A549 (cell line): ENCODE results near the gene PRAMEF10. TPM values are rescaled to one million over a fixed set of nuclear protein-coding genes. Genes with fewer than 3 reads are reported as not detected.
"Not testable (repeated sequence)": the region's sequence is repeated elsewhere in the genome, so short reads cannot be mapped to it uniquely, and the experiment has no call there.

Experiments used
- ATAC-seq, 2 experiments: fragments of 200-7000 bp in 1 of 2; fragments of >200 bp in 1 of 2; cut with Nextera tagmentation in 1 of 2; cut with Tn5 transposase in 1 of 2; 3 replicates each; pipeline versions ENCODE4 v1.8.0 to v1.9.1; 2018 to 2020; ENCODE audit warnings: mild to moderate bottlenecking in 1 of 2, moderate library complexity in 1 of 2
- CTCF ChIA-PET: fragments of 300-600 bp; sonication (Branson Sonifier 250); formaldehyde crosslinking; extraction: SDS; loops from one replicate; lab custom pipeline; 2021; ENCODE audit warnings: antibody characterized with exemption, inconsistent platforms; lab: Yijun Ruan, JAX
- POLR2A ChIA-PET: fragments of 350-600 bp; formaldehyde crosslinking; extraction: SDS; loops from one replicate; lab custom pipeline; 2021; ENCODE audit warnings: antibody characterized with exemption, inconsistent platforms; lab: Yijun Ruan, JAX
- DNase-seq, 2 experiments: peaks; one replicate each; pipeline versions ENCODE4 v3.0.0 to v3.0.0-alpha.2; 2011 to 2016; ENCODE audit warnings: low read depth in 1 of 2, low spot score in 1 of 2
- FAIRE-seq: peaks from 2 replicates; lab custom pipeline; 2011; peaks lifted over from hg19 to GRCh38; lab: Jason Lieb, UNC
- H3K27ac ChIP-seq, 2 experiments: fragments of >200 bp; sonication (Bioruptor Twin); formaldehyde crosslinking; 3 replicates each; pipeline ENCODE4 v1.5.1; 2016 to 2017
- H3K4me1 ChIP-seq: fragments of >200 bp; sonication (Bioruptor Twin); formaldehyde crosslinking; 3 replicates; pipeline ENCODE4 v1.6.1; 2016
- H3K4me2 ChIP-seq: fragments of >200 bp; sonication (Bioruptor Twin); formaldehyde crosslinking; 3 replicates; pipeline ENCODE4 v1.6.1; 2016
- H3K4me3 ChIP-seq: fragments of >200 bp; sonication (Bioruptor Twin); formaldehyde crosslinking; 3 replicates; pipeline ENCODE4 v1.5.1; 2016
- H3K9me3 ChIP-seq: fragments of >200 bp; sonication (Bioruptor Twin); formaldehyde crosslinking; 3 replicates; pipeline ENCODE4 v1.6.1; 2016
- RAD21 ChIP-seq, 2 experiments: fragments of >200 bp in 1 of 2; sonication (Bioruptor Twin) in 1 of 2; formaldehyde crosslinking in 1 of 2; IDR thresholded peaks in 1 of 2; conservative IDR thresholded peaks in 1 of 2; 2 replicates in 1 of 2; 3 replicates in 1 of 2; pipeline ENCODE4 v1.6.1; 2012 to 2018; ENCODE audit warnings: inconsistent platforms in 1 of 2
- WGBS: methylation state at CpG from one replicate; pipeline ENCODE4 v1.1.6; 2017; ENCODE audit errors: missing lambda C conversion rate; 5-methylcytosine and 5-hydroxymethylcytosine counted together
- polyA minus RNA-seq: library from RNA; depleted of rRNA, polyadenylated mRNA; stranded (reverse); fragments of >200 nt; gene quantifications from 2 replicates; pipeline ENCODE4 v1.2.3, GENCODE V29; 2011; rRNA and poly(A)+ RNA removed
- polyA plus RNA-seq, 4 experiments: library from polyadenylated mRNA; depleted of rRNA in 3 of 4; stranded (reverse); fragments of >200 nt; fragmentation: RNase III in 1 of 4; extraction: RNeasy Plus Mini Kit Qiagen cat#74134 plus additional on column Dnase treatment in 1 of 4; gene quantifications; 2 replicates in 3 of 4; 3 replicates in 1 of 4; pipeline ENCODE4 v1.2.3, GENCODE V29; 2011 to 2017

Gene PRAMEF10, protein sequence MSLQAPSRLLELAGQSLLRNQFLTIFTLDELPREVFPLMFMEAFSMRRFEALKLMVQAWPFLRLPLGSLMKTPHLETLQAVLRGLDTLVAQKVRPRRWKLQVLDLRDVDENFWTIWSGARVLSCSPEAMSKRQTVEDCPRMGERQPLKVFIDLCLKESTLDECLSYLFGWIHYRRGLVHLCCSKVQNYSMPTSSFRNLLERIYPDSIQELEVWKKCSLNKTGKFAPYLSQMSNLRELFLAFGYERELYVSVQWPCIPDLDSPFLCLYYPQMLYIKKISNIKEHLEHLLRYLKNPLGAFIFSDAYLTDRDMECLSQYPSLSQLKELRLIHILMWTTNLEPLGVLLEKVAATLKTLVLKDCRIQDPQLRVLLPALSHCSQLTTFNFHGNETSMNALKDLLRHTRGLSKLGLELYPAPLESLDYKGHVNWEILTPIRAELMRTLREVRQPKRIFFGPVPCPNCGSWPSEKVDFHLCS
- polyA plus RNA-seq (2011; rRNA removed) = not detected in 2 replicates
- not detected in 2 replicates for polyA plus RNA-seq (2012; cell fraction: cytosol; rRNA removed)
- not detected in 2 replicates for polyA plus RNA-seq (2012; cell fraction: nucleus; rRNA removed)
- not detected in 3 replicates for polyA plus RNA-seq (2017; fragmentation: RNase III; extraction: RNeasy Plus Mini Kit Qiagen cat#74134 plus additional on column Dnase treatment)
- polyA minus RNA-seq = not detected in 2 replicates

DNA sequence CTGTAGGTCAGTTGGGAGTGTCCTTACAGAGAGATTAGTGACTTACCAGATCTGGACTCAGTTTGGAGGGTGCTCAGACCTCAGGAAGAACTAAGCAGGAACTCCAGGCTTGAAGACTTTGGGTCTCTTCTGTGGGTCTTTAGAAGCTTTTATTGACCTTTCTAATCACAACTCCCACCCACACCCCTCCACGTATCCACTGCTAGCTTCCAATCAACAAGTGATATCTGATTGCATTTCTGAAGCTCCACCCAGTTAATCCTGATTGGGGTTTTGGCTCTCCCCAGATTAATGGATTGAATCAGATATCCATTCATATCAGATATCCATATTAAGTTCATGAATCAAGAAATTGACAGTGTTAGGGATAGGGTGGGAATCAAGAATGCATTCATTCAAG lies at the start of gene PRAMEF10:
TSS of gene PRAMEF10 (minus strand) at position 101 of the 400 bp plus-strand sequence. CDS start 2,423 bp downstream, outside the sequence.
- POLR2A ChIA-PET, CTCF ChIA-PET, H3K27ac ChIP-seq, H3K4me2 ChIP-seq, DNase-seq, H3K4me1 ChIP-seq, H3K4me3 ChIP-seq, H3K9me3 ChIP-seq, ATAC-seq, FAIRE-seq: not testable (repeated sequence)
- no CpG with 5 or more reads among the region's 1 CpG for WGBS

DNA sequence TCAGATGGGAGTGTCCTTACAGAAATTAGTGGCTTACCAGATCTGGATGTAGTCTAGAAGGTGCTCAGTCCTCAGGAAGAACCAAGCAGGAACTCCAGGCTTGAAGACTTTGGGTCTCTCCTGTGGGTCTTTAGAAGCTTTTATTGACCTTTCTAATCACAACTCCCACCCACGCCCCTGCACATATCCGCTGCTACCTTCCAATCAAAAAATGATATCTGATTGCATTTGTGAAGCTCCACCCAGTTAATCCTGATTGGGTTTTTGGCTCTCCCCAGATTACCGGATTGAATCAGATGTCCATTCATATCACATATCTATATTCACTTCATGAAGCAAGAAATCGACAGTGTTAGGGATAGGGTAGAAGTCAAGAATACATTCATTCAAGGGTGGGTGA lies 49.4 kb upstream of the PRAMEF10 start, which contains the start of gene PRAMEF6:
TSS of gene PRAMEF6 (minus strand) at position 101 of the 400 bp plus-strand sequence. CDS start 5,062 bp downstream, outside the sequence.
- FAIRE-seq, DNase-seq, ATAC-seq, H3K27ac ChIP-seq, H3K4me1 ChIP-seq, H3K9me3 ChIP-seq, H3K4me2 ChIP-seq, H3K4me3 ChIP-seq, POLR2A ChIA-PET, CTCF ChIA-PET: not testable (repeated sequence)
- WGBS = 14% methylated on average over 4 of the region's 4 CpGs

DNA sequence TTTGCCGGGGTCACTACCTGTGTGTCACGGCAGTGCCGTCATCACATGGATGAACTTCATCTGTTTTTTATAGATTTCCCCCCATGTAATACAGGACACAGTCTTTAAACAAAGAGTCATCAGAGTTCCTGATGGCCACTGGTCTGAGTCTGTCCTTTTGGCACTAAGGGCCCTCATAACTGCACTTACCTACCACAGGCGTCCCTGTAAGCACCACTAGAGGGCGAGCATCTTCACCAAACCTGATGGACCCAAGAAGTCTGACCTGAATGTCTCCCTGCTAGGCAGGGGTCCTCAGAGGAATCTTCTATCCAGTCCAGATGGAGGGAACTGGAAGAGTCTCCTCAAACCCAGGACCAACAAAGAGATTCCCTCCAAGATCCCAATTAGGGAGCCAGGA lies 26.3 kb upstream of the PRAMEF10 start:
- H3K9me3 ChIP-seq, POLR2A ChIA-PET, CTCF ChIA-PET, H3K27ac ChIP-seq, H3K4me2 ChIP-seq, DNase-seq, H3K4me3 ChIP-seq, FAIRE-seq, H3K4me1 ChIP-seq: not testable (repeated sequence)
- peak in 1 of 2 experiments; percentile 72; a peak in 4 of 6 replicates for ATAC-seq
- 20% methylated on average over 3 of the region's 5 CpGs for WGBS

DNA sequence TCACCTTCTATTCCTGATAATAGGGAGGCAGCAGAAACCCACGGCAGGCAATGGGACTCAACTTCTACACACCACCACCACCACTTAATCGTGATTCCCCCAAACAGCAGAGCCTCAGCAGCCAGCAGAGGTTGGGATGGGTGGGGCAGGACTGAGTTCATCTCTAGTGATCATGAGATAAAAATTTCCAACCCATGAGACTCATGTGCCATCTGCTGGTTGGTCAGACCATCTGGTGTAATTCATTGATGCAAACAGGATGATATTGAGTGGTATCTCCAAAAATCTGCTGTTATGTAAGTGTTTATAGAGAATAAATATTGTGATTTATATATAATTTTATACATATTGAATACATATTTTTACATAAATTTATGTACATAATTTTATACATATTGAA lies 23.7 kb upstream of the PRAMEF10 start:
- H3K9me3 ChIP-seq, H3K27ac ChIP-seq, H3K4me1 ChIP-seq, H3K4me2 ChIP-seq, POLR2A ChIA-PET, CTCF ChIA-PET, FAIRE-seq, H3K4me3 ChIP-seq: not testable (repeated sequence)
- DNase-seq (peak in 1 of 2 experiments; percentile 1), ATAC-seq (peak in 1 of 2 experiments; percentile 60; a peak in 2 of 6 replicates)
- TF ChIP-seq RAD21 (conservative IDR thresholded peaks at IDR 0.05 in 1 of 2, IDR thresholded peaks at IDR 0.05 in 1 of 2) = 0 out of 5 replicates have a peak, but pooled peaks of 1 of the 2 experiments have one; percentile 5
- WGBS = 0% methylated on average over 2 of the region's 2 CpGs

DNA sequence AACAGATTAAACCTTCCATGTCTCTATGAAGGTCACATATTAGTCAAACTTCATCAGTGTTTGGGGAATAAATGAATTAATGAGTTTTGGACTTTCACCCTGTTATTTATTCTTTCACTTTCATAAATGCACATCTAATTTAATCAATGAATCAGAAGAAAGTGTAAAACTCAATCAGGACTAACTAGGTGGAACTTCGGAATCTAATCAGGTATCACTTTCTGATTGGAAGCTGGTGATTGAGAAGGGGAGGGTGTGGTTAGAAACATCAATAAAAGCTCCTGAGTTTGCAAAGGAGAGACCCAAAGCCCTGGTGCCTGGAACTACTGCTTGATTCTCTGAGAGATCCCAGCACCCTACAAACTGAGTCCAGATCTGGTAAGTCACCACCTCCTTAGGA lies 18.2 kb upstream of the PRAMEF10 start, which contains the start of gene PRAMEF7:
TSS of gene PRAMEF7 (plus strand) at position 301 of the 400 bp plus-strand sequence. CDS start 1,083 bp downstream, outside the sequence.
- WGBS = no CpG with 5 or more reads among the region's 1 CpG
- H3K4me3 ChIP-seq, H3K27ac ChIP-seq, H3K4me2 ChIP-seq, ATAC-seq, CTCF ChIA-PET, H3K9me3 ChIP-seq, H3K4me1 ChIP-seq, DNase-seq, FAIRE-seq, POLR2A ChIA-PET: not testable (repeated sequence)

DNA sequence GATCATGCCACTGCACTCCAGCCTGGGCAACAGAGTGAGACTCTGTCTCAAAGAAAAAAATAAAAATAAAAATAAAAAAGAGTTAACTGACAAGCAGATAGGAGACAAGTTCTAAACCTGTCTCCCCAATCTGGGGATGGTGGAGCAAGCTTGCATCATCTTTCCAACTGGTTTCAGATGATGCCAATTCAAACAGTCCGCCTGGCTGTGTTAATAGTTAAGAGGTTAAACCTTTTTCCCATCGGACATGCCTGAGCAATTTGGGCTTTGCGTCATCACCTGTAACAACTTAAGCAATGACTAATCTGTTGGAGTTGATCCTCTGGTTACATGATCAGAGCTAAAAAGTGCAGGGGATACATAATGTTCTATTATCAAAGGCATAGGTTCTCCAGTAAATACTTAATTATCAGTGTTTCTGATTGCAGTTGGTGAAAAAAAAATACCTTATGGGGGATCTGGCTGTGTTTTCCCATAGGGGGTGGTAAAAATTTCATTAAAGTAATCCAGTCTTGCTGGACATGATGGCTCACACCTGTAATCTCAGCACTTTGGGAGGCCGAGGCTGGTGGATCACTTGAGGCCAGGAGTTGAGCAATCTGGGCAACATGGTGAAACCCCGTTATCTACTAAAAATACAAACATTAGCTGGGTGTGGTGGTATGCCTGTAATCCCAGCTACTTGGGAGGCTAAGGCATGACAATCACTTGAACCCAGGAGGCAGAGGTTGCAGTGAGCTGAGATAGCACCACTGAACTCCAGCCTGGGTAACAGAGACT lies 5.9 kb upstream of the PRAMEF10 start:
- DNase-seq, ATAC-seq, H3K4me1 ChIP-seq, H3K4me2 ChIP-seq, H3K27ac ChIP-seq, H3K9me3 ChIP-seq, POLR2A ChIA-PET, CTCF ChIA-PET, H3K4me3 ChIP-seq, FAIRE-seq: not testable (repeated sequence)
- WGBS = 6% methylated on average over 2 of the region's 5 CpGs

DNA sequence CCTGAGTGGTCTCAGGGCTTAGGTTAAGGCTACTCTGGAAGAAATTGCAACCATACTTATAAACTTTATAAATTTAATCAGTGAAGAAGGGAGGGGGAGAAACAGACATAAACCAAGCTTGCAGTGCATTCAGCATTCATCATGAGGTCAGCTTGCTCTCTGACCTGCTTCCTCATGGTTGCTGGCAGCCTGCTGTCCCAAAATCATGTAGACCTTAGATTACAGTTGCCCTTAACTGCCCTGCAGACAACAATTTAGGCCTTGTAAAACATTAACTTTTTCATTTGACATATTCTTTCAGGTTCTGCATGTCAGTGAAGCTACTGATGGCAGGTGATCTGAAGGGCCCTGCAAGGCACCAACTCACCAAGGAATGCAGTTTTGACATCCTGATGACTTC lies 1.1 kb upstream of the PRAMEF10 start:
- H3K4me3 ChIP-seq, CTCF ChIA-PET, ATAC-seq, FAIRE-seq, H3K9me3 ChIP-seq, POLR2A ChIA-PET, H3K4me1 ChIP-seq, DNase-seq, H3K27ac ChIP-seq, H3K4me2 ChIP-seq: not testable (repeated sequence)

DNA sequence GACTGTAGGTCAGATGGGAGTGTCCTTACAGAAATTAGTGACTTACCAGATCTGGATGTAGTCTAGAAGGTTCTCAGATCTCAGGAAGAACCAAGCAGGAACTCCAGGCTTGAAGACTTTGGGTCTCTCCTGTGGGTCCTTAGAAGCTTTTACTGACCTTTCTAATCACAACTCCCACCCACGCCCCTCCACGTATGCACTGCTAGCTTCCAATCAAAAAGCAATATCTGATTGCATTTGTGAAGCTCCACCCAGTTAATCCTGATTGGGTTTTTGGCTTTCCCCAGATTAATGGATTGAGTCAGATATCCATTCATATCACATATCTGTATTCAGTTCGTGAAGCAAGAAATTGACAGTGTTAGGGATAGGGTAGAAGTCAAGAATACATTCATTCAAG lies 12.0 kb downstream of the PRAMEF10 start, which contains the start of gene PRAMEF4:
TSS of gene PRAMEF4 (minus strand) at position 101 of the 400 bp plus-strand sequence. CDS start 2,807 bp downstream, outside the sequence.
- H3K9me3 ChIP-seq, DNase-seq, H3K4me3 ChIP-seq, H3K27ac ChIP-seq, CTCF ChIA-PET, ATAC-seq, H3K4me1 ChIP-seq, POLR2A ChIA-PET, FAIRE-seq, H3K4me2 ChIP-seq: not testable (repeated sequence)
- 3% methylated on average over 3 of the region's 3 CpGs for WGBS

DNA sequence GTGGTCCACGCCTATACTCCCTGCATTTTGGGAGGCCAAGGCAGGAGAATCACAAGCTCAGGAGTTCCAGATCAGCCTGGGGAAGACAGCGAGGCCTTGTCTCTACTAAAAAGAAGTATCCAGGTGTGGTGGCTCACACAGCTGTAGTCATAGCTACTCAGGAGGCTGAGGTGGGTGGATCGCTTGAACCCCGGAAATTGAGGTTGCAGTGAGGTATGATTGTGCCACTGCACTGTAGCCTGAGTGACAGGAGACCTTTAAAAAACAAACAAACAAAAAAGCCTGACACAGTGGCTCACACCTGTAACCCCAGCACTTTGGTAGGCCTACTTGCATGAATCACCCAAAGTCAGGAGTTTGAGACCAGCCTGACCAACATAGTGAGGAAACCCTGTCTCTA lies 19.6 kb downstream of the PRAMEF10 start:
- H3K4me1 ChIP-seq, DNase-seq, H3K4me2 ChIP-seq, H3K27ac ChIP-seq, ATAC-seq, POLR2A ChIA-PET, FAIRE-seq, H3K4me3 ChIP-seq, CTCF ChIA-PET, H3K9me3 ChIP-seq: not testable (repeated sequence)
- WGBS = 0% methylated on average over 3 of the region's 4 CpGs
